Measurements from ENCODE around the gene SIRT7.
"Not testable (repeated sequence)": the region's sequence is repeated elsewhere in the genome, so short reads cannot be mapped to it uniquely, and the experiment has no call there.

SIRT7 gene

DNA sequence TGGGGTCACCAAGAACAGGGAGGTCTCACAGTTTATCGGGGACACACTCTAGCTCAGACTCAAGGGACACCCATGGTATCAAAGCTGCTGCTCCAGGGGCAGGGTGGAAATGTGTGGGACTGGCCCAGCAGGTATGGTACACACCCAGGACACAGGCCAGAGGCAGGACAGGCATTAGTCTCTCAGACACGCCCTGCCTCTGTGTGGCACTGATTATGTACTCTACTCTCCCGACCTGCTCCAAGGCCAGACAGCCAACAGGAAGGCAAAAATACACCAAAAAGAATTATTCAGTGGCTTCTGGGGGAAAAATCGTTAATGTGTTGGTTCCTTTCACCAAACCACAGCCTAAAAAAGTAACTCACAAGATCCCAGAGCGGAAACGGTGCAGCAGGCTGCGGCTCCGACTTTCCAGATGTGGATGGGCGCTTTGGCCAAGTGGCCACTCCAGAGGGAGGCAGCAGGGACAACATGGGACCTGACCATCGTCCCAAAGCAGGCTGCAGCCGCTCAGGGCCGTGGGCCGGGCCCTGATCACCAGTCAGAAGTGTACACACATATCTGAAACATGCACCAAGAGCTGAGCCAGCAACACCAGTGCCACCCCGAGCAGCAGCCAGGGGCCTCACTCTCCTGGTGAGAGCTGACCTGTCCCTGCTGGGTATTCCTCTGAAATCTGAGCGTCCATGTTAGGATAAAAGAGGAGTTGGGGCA, 1.0 kb upstream of the SIRT7 start:
- no peak for DNase-seq (ENCODE audit: low spot score)

DNA sequence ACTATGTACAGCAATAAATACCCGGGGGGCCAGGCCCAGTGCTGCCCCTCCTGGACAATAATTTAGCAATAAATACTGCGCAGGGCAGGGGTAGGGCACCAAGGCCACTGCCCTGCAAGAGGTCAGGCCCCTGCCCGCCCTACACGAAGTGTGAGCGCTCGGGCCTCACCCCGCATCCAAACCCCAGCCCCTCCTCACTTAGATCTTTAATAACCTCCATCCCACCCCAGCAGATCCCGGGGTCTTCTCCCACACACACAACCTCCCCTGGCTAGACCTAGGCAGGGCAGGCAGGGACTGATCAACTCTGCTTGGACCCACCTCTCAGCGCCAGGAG, 325 bp upstream of the SIRT7 start:
- not testable (repeated sequence) for DNase-seq (ENCODE audit: low spot score)

DNA sequence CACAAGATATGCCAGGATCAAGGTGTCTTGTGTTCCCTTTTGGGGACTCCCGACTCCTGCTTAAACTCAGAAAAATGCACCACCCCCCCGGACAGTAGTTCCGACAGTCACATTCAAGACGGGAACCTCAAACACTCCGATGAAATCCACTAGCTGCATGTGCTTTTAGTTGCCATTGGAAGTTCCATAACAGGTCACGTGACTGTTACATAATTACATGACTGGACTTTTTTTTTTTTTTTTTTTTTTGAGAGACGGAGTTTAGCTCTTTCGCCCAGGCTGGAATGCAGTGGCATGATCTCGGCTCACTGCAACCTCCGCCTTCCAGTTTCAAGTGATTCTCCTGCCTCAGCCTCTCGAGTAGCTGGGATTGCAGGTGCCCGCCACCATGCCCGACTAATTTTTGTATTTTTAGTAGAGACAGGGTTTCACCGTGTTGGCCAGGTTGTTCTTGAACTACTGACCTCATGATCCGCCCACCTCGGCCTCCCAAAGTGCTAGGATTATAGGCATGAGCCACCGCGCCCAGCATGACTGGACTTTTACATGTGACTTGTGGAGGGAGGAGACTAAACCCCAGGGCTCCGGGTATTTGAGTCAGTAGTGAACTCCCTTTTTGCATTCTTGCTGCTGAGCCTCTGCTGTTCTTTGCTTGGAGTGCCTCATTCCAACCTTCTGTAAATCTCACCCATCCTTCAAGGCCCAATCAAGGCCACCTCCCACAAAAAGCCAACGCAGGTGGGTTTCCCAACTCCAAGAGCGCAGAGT, 1.6 kb downstream of the SIRT7 start:
- no peak for DNase-seq (ENCODE audit: low spot score)

DNA sequence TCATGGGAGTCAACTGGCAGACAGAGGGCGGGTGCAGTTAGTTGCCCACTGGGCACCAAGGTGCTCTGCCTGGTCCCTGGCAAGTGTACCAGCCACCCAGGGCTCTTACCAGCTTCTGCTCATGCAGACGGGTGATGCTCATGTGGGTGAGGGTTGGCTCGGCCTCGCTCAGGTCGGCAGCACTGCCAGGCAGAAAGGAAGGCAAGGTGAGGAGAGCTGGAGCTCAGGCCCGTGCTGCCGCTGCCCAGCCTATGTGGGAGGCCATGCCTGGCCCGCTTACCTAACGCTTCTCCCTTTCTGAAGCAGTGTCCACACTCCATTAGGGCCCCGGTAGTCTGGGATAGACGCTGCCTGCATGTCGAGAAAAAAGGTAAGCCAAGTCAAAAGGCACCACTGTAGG, 2.6 kb downstream of the SIRT7 start:
- no peak for DNase-seq (ENCODE audit: low spot score)

DNA sequence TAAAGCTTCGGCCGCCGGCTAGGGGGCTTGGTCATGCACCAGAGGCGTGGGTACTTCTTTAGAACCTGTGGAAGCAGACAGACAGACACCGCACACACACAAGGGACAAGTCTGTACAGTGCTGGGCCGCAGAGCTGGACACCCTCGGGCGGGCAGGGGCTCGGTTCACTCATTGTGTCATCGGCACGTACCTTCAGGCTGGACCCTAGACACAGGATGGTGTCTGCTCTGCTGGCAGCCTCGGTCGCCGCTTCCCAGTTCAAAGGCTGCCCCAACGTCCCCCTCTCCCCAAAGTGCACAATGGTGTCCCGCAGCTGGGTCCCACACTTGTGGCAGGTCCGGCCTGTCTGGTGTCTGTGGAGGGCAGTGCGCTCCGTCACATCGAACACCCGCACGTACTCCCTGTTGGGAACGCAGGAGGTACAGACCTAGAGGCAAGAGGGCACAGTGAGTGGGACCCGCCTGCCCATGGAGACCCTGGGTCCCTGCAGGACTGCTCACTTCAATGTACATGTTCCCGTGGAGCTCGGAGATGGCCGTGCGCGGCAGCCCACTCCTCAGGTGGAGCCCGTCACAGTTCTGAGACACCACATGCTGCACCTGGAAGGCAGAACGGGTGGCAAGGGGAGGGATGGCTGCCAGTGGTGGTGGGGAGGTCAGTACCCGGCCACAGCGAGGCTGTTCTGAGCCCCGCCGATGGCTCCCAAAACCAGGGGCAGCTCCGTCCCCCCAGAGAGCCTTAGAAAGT, 3.7 kb downstream of the SIRT7 start:
- DNase-seq (ENCODE audit: low spot score): no peak

DNA sequence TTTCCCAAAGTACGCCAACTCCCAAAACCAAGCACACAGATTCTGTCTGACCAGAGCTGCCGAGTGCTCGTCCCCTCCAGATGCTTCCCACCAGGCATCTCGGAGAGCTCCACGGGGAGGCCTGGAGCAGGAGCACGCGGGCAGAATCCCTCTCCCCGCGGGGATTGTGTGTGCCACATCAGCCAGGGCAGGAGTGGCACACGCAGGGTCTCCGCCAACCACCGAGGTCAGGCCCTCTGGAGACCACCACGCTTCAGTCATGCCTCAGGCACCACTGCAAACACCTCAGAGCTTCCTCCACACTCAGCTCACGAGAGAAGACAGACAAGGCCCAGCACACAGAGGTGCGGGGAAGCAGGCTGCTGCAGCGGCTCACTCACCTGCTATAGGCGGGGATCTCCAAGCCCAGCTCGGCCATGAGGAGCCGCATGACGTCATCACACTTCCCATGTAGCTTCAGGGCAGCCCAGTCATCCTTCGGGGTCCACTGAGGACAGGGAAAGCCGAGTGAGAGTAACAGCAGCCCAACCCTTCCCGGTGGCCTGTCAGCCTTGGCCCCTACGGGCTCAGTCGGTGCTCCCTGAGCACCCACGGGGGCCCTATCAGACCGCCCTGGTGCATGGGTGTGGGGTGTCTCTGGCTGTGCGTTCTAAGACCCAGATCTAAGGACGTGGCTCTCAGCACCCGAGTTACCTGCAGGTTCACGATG, 4.4 kb downstream of the SIRT7 start:
- DNase-seq (ENCODE audit: low spot score): no peak

DNA sequence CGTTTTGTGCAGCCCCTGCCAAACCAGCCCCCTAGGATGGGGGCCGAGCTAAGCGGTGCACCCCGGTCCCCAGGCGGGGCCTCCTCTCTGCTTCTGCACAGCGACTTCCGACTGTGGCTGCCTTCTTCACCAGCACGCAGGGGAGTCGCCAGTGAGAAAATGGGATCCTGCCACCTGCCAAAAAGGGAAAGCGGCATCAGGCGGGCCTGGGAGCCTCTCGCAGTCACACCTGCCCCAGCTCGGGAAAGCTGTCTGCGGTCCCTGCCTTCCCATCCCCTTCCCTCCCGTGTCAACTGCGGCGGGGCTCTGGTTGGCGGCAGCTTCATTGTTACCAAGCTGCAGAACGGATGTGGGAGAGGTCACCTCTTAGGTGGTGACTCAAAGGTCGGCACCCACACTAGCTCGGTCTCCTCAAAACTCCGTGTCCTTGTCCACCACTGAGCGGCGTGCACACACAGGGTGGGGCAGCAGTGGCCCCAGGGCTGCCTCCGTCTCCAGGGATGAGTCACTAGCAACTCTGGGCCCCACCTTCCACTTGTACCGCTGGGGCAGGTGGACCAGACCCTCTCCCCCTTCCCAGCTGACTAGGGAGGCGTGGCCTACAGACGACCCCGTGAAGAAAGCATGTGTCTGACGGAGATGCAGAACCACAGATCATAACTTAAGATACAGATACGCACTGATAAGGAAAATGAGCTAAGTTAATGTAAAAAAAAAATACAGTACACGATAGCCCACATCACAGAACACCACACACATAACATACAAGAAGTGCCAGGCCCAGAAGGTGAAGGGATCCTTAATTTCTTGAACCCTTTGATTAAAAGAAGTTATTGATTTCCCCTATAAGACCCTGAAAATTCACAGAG, 5.3 kb downstream of the SIRT7 start:
- no peak for DNase-seq (ENCODE audit: low spot score)

DNA sequence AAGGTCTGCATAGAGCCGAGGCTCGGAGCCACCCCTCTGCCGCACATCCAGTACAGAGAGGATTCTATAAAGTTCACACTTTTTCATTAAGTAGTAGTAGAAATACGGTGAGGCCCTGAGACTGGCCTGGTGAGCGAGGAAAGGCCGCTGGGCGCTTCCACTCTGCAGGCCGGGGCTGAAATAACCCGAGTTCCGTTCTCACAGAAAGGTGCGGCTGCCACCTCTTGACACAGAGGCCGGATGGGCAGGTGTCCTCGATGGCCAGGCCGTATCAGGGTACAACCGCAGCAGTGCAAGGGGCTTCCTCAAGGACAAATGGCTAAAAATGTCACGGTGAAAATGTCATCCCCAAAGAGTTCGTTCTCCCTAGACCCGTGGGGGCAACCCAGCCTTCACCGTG, 6.0 kb downstream of the SIRT7 start:
- DNase-seq (ENCODE audit: low spot score): no peak

DNA sequence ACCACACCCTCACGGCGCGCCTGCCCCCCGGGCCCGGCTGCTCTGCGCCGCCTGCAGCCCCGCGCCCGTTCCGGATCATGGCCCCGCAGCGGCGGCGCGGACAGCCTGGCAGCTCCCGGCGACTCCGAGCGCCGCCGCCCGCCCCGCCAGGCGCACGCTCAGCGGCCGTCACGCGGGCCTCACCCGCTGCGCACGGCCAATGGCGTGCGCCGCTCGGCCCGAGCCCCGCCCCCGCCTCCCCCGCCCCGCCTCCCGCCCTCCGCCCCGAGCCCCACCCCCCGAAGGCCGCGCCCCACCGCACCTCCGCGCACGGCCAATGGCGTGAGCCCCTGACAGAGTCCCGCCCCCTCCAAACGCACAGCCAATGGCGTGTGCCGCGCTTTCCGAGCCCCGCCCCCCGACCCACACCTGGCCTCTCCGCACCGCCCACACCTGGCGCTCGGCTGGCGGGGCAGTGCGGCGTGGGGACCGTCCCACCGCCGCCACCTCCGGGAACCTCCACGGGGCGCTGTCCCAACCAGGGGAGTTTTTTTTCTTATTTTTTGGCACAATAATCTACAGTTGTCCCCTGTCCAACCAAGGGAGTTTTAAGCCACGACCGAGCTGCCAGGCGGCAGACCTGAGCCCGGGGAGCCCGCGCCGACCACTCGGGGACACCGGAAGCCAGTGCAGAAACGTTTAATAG, 6.6 kb downstream of the SIRT7 start, which contains the start of gene PCYT2:
Gene PCYT2 (minus strand): TSS at position 123 of the 685 bp plus-strand sequence. CDS start 44 bp downstream, at position 79.
- DNase-seq (ENCODE audit: low spot score): peak; percentile 99

DNA sequence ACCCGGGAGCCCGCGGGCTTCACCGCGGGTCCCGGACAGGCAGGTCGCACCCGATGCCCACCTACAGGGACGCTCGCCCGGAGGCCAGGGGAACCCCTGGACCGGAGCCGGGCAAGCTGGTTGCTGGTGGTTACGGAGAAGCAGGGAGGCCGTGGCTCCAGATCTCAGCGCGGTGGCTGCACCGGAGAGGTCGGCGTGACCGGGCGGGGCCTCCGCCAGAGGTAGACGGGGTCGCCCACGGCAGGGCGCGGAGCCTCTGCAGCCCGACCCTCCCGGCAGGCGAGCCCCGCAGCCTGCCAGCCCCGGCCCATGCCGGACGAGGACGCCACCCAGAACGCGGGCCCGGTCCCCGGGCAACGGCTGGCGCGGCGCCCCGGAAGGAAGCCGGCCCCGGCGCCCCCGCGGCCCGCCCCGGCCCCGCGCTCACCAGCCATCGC, 7.1 kb downstream of the SIRT7 start:
- peak; percentile 51 for DNase-seq (ENCODE audit: low spot score)

DNA sequence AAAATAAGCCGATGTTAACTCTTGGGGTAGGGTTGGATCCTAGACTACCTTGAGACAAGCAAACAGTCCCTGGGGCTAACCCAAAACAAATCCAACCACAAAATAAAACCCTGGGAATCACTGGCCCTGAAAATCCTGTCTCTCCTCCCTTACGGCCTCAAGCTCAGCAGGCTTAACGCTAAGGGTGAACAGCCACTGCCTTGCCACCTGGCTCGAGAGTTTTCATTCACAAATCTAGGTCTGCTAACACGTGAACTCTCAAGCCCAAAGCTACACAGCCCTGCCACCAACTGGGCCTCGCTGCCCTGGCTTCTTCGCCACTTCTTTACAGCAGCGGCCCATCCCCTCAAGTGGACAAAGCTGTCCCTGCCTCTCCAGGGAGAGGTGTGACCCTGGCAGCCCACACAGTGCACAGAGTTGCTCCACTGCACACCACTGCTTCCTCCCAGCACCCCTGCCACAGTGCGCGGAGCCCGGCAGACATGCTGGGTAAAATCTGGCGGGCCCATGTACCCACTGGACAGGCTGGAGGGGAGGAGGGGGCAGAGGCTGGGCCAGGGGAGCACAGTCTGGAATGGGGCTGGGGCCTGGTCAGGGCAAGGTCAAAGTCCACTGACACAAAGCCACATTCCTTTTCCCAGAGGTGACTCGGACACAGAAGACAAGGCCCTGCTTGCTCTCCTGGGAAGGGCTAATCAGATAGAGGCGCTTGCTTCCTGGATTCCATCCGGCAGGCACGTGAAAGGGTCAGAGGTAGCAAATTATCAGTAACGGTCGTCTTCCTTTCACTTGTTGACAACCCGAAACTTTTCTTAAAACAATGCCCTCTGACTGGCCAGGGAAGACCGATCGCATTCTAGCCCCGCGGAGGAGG, 7.8 kb downstream of the SIRT7 start:
- peak; percentile 96 for DNase-seq (ENCODE audit: low spot score)

DNA sequence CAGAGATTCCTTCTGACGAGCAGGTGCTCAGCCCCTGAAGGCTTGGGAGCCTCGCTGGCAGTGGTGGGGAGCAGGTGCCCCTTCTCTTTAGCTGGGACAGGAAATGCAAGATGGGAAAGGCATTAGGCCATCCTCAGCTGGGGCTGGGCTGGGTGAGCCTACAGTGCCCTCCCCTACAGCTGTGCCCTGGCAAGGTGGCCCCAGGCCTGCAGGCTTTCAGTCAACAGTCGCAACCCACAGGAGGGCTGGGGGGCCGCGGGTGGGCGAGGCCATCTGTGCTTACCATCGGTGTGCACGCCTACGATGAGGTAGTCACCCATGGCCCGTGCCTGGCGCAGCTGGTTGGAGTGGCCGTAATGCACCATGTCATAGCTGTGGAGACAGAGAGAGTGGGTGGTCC, 8.7 kb downstream of the SIRT7 start:
- no peak for DNase-seq (ENCODE audit: low spot score)

DNA sequence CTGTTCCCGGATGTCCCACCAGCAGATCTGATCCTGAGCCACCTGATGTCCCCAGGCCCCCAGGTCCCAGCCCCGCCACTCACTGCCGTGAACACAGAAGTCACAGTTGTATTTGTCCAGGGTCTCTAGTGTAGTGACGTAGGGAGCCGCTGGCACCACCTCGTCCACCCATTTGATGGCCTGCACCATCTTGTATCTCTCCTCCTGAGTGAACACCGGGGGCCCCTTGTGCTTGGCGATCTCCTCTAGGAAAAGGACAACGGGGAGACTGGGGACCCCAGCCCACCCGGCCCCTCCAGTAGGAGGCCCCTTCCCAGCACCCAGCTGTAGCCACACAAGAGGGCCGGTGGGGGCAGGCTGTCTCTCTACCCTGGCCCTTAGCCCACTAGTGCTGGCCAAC, 9.2 kb downstream of the SIRT7 start:
- DNase-seq (ENCODE audit: low spot score): no peak

DNA sequence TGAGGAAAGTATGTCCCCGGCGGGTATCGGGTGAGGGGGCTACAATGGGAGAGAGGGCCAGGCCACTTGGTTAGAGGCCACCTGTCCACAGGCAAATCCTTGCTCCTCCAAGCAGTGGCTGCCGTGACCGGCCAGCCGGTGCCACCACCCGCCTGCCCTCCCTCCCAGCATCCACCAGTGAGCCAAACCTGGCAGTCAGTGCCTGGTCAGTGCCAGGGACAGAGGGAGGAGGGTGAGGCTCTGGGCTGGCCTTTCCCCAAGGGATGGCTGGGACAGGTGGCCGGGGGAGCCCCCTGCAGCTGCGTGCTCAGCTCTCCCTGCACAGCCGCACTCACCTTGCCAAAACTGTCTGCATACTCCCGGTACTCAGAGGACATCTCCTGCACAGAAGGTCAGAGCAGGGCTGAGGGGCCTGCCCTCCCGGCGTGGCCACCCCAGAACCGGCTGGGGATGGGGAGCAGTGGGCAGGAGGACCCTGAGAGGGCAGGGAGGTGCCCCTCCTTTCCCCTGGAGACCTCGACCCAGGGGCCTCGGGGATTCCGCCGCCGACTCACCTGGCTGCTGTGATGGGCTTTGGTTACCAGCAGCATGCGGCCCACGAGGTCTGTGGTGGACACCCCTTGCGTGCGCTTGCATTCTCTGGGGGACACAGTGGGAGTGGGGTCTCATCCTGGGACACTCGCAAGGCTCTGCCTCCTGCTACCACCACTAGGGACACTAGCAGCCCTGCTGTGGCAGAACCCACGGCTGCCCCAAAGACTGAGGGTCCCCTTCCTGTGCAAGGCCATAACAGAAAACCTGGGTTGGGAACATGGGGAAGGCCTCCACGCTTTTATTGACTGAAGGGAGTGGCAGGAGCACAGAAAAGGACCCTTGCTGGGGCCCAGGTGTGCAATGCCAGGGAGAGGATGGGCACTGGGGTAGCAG, 10.5 kb downstream of the SIRT7 start:
- DNase-seq (ENCODE audit: low spot score): no peak

DNA sequence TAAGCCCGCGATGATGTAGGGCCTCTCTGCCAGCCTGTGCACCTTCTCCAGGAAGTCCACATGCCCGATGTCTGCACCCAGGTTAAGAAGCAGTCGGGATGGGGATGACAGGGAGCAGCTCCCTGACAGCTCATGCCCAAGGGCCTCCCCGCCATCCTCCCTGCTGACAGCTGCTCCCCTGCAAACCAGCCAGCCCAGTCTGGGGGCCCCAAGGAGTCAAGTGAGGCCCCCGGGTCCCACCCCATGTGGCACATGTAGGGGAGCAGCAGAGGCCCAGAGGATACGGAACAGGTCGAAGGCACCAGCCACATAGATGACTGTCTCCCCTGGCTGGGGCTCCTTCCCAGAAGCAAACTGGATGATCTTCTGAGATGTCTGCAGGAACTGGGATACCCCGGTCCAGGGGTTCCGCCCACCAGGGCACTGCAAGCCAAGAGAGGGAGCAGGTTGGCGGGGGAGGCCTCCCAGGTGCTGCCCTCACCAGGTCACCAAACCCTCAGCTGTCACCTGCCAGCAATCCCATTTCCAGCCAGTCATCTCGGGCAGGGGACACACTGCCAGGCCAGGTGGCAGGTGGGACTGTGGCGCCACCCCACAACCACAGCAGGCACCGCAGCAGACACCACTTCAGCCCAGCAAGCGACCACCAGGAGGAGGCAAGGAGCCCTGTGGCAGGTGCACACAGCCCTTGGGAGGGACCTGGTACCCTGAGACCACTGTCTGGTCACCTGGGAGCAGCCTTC, 11.3 kb downstream of the SIRT7 start:
- no peak for DNase-seq (ENCODE audit: low spot score)

DNA sequence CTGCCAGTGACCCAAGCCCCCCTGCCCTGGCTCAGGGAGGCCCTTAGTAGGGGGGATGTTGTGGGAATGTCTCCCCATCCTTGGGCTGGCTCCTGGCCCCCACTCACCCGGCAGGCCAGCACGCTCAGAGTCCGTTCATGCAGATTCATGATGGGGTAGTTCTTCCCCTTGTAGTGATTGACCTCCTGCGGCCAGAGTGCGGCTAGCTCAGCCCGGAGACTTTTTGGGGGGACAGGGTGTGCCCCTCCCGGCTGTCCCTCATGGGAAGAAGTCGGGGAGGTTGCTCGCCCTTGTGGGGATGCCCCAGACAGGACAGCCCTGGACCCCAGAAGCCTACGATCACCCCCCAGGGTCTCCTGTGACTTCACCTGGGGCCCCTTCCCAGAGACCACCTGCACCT, 12.0 kb downstream of the SIRT7 start:
- no peak for DNase-seq (ENCODE audit: low spot score)

DNA sequence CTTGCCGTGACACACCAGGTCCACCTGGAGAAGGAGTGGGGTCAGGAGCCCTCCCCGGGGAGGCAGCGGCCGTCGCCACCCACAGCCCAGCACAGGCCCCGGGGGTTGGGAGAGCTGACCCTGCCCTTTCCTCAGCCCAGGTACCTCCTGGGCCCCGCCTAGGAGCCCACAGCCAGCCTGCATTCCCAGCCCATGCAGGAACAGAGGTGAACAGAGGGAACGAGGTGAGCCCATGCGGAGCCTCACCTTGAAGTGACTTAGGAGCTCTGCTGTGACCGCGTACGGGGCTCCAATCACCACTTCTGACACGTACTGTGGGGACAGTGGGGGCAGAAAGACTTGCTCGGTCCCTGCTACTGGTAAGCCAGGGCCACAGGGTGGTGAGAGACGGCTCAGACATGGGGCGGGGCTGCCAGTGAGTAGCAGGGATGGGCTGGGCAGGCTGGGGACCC, 12.5 kb downstream of the SIRT7 start:
- no peak for DNase-seq (ENCODE audit: low spot score)

Measured in HuH-7.5 (cell line).